GM18858 (cell line): ENCODE measurements around the gene CDR2.
"Not testable (repeated sequence)": the region's sequence is repeated elsewhere in the genome, so short reads cannot be mapped to it uniquely, and the experiment has no call there.

Source experiments
- ATAC-seq: cut with Tn5 transposase; IDR thresholded peaks from one replicate; pipeline ENCODE4 v1.9.1; 2021; ENCODE audit not compliant: unreplicated experiment

CDR2 gene

DNA sequence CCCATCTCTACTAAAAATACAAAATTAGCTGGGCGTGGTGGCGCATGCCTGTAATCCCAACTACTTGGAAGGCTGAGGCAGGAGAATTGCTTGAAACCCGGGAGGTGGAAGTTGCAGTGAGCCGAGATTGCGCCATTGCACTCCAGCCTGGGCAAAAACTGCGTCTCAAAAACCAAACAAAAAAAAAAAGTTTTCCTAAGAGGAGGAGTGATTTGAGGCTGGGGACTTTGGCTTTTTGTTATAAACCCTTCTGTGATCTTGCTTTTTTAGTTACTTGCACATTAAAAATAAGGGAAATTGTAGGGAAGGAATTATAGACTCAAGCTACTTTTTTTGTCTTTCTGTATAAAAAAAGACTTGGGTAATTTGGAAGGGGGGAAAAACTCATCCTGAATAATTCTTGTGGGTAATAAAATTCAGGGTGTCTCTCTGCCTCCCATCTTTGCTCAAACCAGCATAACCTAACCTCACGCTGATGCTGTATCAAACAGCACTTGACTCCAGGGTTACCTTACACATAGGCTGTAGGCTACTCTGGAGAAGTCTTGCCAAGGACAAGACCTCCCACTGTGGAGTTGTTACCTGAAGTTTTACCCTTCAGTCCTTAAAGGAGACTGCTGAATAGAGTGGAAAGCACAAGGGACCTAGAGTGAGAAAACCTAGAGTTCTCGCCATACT is 1.7 kb upstream of the CDR2 start:
- ATAC-seq = no peak

DNA sequence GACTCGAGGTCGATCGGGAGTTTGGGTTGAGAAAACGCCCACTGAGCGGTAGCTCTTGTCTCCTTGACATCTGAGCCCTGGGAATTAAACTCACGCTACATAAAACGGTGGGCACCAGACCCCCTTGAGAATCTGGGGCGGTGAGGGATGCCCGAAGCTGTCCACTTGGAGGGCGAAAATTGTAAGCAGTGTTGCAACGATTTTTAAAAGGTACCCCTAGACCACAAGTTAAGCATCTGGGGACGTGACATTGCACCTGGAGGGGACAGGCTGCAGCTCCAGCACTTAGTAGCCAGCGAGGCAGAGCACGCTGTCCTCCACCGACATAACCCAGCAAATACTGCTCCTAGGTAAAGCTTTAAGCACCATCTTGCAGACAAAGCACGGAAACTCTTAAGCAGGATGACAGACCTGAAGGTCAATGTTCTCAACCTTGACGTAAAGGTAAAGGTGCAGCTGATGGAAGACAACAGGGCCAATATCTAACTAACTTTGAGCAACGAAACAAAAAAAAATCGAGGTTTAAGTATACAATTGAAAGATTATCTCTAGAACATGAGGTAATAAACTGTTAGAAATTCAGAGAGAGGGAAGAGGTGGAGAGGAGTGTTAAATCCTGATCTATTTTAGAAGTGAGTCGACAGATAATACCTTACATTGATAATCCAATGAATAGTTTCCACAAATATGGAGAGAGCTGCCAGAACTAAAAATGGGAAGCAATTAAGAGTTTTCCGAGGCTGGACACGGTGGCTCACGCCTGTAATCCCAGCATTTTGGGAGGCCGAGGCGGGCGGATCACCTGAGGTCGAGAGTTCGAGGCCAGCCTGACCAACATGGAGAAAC is 921 bp upstream of the CDR2 start:
- no peak for ATAC-seq

DNA sequence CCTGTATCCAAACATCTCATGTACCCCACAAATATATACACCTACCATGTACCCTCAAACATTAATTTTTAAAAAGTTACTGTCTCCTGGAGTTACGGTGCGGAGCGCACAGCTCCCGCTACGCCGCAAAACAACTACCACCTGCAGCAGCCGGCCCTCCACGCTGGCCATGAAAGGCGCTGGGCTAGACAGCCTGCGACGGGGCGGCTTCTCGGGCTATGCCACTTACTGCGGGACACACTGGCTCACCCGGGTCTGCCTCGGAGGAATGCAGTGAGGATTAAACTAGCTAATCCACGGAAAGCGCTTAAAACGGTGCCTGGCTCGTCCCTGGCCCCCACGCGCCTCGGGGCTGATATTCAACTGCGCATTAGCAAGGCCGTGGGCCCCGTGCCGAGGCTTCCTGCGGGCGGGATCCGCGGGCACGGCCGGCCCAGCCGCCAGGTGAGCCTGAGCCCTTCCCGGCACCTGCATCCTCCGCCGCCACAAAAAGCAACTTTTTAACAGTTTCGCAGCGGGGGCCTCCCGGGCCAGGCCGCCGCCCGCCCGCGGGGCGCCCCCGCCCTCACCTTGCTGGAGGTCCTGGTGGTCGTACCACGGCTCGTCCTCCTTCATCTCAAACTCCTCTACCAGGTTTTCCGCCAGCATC is 633 bp downstream of the CDR2 start:
- ATAC-seq = peak; percentile 4

DNA sequence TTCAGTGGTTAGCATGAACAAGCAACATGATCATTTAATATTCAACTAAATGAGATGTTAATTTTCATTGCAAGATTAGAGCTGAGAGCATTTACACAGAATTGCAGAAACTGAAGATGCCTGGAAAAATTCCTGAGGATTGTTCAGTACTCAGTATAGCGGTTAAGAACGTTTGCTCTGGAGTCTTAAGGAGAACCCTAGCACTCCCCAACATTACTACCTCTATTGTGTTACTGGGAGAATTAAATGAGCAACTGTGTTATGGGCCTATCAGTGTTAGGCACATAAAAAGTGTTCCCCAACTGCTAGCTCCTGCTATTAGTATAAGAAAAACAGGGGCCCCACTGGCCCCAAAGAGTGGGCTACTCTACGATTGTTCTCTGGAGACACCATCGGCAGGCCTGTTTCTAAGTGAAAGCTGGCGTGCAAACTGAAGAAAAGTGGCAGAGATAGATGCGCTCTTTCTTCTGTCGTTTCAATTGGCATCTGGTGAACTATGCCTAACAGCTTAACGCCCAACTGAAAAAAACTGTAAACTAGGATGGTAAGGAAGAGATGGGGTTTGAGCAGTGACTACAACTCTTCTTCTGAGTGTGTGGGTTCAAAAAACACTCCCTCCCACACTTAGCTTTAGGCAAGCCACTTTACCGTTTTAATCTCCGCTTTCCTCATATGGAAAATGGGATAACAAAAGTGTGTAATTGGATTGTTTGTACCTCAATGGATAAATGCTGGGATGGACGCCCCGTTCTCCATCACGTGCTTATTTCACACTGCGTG is 1.3 kb downstream of the CDR2 start:
- ATAC-seq = no peak

DNA sequence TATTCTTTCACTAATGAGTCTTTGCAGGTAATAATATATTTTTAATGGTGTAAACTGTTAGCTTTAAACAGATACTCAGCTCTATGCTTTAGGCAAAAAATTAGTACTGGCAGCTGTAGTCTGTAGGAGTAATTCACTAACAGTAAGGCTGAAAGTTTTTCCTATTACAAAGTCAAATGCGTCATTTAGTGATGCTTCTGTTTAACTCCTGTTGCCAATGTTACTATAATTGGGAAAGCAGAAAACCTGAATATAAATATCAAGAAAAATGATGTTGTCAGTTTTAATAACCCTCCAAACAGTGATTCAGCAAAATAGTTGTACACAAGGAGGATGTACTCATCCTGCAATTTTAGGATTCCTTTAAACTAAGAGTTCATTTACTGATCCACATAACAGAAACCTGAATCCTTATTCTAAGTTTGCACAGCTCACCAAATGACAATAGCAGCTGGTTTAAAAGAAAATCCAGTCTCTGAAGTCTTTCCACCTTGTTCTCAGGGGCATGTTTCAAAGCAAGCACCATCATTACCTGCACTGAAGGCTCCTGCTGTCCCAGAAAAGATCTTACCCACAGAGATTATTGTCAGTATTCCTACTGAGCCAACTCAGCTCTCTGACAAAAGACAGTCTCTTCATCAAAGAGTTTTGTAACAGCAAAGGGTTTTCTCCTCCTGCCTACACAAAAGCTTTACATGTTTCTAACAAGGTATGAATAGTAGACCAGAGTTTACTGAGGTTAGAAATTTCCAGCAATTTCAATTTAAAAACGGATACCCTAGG is 4.2 kb downstream of the CDR2 start:
- ATAC-seq = no peak

DNA sequence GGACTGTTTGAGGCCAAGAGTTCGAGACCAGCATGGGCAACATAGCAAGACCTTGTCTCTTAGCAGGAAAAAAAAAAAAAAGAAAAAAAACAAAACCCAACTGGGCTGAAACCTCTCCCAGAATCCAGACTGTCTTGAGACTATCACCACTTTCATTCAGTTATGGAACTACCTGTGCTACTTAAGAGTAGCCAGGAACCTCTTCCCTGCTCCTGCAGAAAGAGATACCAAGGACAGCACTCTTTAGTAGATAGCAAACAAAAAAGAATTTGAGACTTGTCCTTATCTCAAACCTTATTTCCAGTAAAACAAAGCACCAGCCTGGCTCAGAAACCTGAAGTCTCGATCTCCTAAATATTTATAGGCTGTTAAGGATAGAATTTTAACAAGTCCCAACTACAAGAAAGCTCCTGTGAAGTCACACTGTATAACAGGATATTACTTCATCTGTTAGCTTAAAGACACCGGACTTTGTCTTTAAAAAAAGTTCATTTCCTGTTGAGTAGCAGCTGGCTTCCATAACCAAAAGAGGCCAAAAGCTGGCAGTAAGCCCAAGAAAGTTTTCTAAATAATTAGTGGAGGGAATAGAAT is 5.1 kb downstream of the CDR2 start:
- no peak for ATAC-seq

DNA sequence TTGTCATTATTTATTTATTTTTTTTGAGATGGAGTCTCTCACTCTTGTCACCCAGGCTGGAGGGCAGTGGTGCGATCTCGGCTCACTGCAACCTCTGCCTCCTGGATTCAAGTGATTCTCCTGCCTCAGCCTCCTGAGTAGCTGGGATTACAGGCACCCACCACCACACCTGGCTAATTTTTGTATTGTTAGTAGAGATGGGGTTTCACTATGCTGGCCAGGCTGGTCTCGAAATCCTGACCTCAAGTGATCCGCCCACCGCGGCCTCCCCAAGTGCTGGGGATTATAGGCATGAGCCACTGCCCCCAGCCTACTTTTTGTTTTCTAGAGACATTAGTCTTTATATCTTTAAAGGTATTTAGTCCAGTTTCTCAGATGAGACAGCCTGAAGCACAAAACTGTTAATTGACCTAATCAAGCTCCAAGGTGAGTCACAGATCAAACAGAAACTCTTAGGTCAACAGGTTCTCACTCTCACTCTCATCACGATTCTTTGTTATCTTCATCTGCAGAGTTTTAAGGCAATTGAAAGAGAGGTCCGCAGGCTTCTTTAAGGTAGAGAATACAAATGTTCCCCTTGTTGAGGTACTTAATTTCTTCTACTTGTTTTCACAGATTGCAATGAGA is 6.1 kb downstream of the CDR2 start:
- not testable (repeated sequence) for ATAC-seq

DNA sequence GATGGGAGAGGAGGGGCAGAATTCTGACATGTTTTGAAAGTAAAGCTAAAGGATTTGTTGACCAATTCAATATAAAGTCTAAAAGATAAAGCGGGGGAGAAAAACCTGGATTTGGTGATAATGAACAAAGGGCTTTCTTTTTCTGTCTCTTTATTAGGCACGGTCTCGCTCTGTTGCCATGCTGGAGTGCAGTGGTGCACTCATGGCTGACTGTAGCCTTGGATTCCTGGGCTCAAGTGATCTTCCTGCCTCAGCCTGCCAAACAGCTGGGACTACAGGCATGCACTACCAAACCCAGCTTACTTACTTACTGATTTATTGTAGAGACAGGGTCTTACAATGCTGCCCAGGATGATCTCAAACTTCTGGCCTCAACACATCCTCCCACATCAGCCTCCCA is 7.5 kb downstream of the CDR2 start:
- ATAC-seq = no peak

DNA sequence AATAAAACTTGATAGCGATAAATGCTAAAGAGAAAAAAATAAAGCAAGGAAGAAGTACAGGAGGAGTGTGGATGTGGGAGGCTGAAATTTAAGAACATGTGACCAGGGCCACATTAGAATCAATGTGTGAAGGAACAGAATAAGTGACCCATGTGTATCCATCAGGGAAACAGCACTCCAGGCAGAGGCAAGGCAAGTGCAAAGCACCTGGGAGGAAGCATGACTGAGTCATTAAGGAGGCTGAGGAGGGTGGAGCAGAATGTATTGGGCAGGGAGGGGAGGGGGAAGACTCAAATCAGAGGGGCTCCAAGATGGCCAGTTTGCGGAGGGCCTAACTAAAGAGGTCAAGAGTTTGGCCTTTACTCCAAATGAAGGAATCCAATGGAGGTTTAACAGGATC is 8.0 kb downstream of the CDR2 start:
- ATAC-seq = no peak

DNA sequence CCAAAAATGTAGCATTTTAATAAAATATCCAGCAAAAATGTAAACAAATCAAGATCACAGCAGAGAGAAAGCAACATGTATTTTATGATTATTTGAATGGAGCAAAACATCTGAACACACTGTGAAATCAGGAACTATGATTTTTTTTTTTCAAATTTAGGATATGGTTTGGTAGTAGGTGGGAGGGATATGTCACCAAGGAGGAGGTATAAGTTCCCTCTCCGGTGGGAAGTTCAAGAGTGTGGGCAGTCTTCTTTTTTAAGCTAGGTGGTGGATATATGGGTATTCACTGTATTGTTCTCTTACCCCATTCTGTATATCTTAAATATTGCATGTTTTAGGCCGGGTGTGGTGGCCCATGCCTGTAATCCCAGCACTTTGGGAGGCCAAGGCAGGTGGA is 10.2 kb downstream of the CDR2 start:
- no peak for ATAC-seq

DNA sequence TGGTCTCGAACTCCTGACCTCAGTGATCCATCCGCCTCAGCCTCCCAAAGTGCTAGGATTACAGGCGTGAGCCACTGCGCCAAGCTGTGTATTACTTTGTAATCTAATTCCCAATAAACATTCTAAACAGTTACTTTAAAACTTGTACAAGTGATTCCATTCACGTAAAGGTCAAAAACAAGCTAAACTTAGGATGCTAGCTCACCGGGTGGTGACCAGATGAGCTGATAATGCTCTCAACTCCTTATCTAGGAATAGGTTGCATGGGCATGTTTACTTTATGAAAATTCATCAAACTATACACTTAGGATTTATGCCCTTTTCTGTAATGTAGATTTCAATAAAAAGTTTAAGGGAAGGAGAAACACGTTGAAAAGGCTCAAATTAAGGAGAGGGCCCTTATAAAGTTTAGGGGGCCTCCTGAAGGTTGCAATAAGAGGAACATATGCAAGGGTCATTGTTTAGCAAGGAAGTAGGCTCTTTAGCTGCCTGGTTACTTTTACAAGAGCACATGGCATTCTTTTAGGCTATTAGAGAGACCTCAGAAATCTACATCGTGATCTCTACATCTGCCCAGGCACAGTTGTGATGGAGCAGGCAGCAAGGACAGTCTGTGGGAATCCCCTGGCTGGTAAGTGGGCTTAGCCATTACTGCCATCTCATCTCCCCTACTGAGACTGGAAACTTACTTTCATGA is 13.3 kb downstream of the CDR2 start:
- ATAC-seq = no peak

DNA sequence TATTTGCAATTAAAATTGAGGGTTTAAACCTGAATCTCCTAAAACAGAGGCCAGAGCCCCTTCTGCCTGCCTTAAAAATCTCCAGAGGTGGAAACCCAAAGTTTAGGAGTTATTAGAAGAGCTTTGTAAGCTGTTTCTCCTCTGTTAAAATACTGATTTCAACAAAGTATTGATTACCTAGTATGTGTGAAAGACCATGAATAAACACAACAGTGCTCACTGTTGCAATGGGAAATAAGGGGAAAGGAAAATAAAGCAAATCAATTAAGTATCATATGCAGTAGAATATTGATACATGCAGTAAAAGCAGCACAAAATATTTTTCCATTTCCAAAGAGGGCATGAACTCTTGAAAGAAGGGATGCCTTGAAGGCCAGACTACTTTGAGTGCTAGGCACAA is 14.7 kb downstream of the CDR2 start:
- no peak for ATAC-seq

DNA sequence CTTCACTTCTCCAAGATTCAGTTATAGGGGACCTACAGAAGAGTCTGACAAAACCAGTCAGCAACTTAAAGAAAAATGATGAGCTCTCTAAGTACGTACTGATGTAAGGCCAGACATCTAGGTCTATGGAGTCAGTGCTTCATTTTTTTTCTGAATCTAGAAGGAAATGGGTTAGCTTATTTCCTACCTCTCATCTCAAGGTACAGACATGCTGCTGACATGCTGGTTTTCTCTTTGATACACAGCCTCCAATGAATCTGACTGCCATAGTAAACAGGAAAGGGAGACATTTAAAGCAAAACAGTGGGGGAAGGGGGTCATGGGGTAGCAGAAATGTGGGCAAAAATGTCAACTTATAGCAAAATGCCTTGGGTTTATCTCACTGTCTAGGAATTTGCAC is 16.4 kb downstream of the CDR2 start:
- no peak for ATAC-seq

DNA sequence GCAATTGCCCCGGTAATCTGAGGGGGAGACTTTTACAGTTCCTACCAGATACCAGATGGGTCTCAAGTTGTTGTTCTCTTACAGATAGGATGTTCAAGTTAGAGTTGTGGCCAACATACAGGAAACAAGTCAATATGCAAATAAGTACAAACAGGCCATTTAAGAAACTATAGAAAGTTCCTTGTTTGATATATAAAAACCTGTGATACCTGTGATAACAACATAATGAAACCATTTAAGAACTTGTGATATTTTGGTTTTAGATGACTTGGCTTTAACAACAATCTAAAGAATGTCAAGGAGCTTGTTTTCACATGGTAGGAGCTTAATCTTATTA is 16.8 kb downstream of the CDR2 start:
- peak; percentile 52 for ATAC-seq

DNA sequence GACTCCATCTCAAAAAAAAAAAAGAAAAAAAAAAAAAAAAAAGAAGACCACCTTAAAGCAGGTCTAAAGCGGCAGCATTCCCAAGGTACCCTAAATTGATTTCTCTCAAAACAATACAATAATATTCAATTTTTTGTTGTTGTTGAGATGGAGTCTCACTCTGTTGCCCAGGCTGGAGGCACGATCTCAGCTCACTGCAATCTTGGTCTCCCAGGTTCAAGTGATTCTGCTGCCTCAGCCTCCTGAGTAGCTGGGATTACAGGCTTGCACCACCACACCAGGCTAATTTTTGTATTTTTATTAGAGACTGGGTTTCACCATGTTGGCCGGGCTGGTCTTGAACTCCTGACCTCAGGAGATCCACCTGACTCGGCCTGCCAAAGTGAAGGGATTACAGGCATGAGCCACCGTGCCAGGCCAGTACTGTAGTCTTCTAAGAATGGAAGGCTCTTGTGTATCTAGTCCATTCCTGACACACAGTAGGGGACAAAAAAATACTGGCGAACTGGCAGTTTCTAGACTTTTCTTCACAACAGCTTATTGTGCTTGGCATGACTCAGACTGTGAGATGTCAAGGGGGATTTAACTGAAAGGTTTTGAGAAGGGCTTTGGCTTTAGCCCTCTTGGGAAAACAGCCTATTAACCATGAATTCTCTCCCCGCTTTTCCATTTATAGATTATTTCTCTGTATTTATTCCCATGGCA is 17.3 kb downstream of the CDR2 start:
- ATAC-seq = peak; percentile 19

DNA sequence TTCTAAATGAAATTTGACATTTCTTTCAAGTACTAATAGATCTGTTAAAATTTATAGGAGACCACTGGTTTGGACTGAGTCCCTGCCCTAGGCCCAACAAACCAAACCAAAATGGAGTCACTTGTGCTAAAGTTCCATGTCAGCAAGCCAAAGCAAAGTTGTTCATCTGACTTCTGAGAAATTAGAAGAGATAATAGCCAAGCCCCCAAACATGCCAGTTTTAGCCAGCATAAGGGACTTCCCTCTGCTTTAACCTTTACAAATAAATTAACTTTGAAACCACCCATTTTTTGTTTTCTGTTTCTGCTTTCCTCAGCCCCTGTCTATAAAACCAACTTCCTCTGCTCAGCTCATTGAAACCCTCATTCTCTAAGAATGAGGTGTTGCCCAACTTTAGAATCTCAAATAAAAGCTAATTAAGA is 18.9 kb downstream of the CDR2 start:
- ATAC-seq = no peak

DNA sequence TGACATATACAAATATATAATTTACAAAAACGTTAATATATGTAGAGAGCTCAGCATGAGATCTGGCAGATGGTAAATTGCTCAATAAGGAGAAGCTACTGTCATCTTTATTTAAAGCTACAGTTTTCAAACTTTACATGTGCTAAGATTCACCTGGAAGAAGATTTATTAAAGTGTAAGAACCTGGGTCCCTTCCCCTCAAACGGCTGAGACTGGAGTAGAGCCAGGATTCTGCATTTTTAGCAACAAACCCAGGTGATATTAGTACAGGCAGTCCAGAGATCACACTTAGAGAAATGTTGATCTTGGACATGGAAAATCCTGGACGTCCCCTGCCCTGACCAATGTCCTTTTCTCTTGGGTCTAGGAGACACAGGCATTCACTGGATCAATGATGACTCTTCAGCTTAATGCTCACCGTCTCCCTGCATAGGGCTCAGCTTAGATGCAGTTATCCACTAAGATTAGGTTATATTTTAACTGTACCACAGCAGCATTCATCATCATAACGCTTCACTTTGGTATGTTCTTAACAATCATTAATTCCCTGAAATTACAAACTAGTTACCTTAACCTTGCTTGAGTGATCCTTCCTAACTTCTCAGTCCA is 20.4 kb downstream of the CDR2 start:
- ATAC-seq = no peak
